A549 (cell line): ENCODE results near the gene GATC. TPM values are rescaled to one million over a fixed set of nuclear protein-coding genes. Genes with fewer than 3 reads are reported as not detected.
A peak's percentile ranks its signal among the peaks of the same experiment; 100 is the strongest.

Source experiments
- ATAC-seq, 2 experiments: fragments of 200-7000 bp in 1 of 2; fragments of >200 bp in 1 of 2; cut with Nextera tagmentation in 1 of 2; cut with Tn5 transposase in 1 of 2; 3 replicates each; pipeline versions ENCODE4 v1.8.0 to v1.9.1; 2018 to 2020; ENCODE audit warnings: mild to moderate bottlenecking in 1 of 2, moderate library complexity in 1 of 2
- CTCF ChIA-PET: fragments of 300-600 bp; sonication (Branson Sonifier 250); formaldehyde crosslinking; extraction: SDS; loops from one replicate; lab custom pipeline; 2021; ENCODE audit warnings: antibody characterized with exemption, inconsistent platforms; lab: Yijun Ruan, JAX
- POLR2A ChIA-PET: fragments of 350-600 bp; formaldehyde crosslinking; extraction: SDS; loops from one replicate; lab custom pipeline; 2021; ENCODE audit warnings: antibody characterized with exemption, inconsistent platforms; lab: Yijun Ruan, JAX
- DNase-seq, 2 experiments: peaks; one replicate each; pipeline versions ENCODE4 v3.0.0 to v3.0.0-alpha.2; 2011 to 2016; ENCODE audit warnings: low read depth in 1 of 2, low spot score in 1 of 2
- FAIRE-seq: peaks from 2 replicates; lab custom pipeline; 2011; peaks lifted over from hg19 to GRCh38; lab: Jason Lieb, UNC
- H3K27ac ChIP-seq, 2 experiments: fragments of >200 bp; sonication (Bioruptor Twin); formaldehyde crosslinking; 3 replicates each; pipeline ENCODE4 v1.5.1; 2016 to 2017
- H3K4me1 ChIP-seq: fragments of >200 bp; sonication (Bioruptor Twin); formaldehyde crosslinking; 3 replicates; pipeline ENCODE4 v1.6.1; 2016
- H3K4me2 ChIP-seq: fragments of >200 bp; sonication (Bioruptor Twin); formaldehyde crosslinking; 3 replicates; pipeline ENCODE4 v1.6.1; 2016
- H3K4me3 ChIP-seq: fragments of >200 bp; sonication (Bioruptor Twin); formaldehyde crosslinking; 3 replicates; pipeline ENCODE4 v1.5.1; 2016
- H3K9me3 ChIP-seq: fragments of >200 bp; sonication (Bioruptor Twin); formaldehyde crosslinking; 3 replicates; pipeline ENCODE4 v1.6.1; 2016
- BCL3 ChIP-seq: fragments of >200 bp; sonication (Bioruptor Twin); formaldehyde crosslinking; IDR thresholded peaks from 3 replicates; pipeline ENCODE4 v1.6.1; 2016
- CBX2 ChIP-seq: fragments of 200-600 bp; sonication (generic); IDR thresholded peaks from 2 replicates; pipeline ENCODE4 v1.6.1; 2016; ENCODE audit warnings: low read depth, mild to moderate bottlenecking, borderline replicate concordance
- CEBPB ChIP-seq, 2 experiments: fragments of >200 bp in 1 of 2; sonication (Bioruptor Twin) in 1 of 2; formaldehyde crosslinking in 1 of 2; IDR thresholded peaks; 2 replicates each; pipeline ENCODE4 v1.6.1; 2012 to 2016
- CHD2 ChIP-seq: fragments of 150-350 bp; IDR thresholded peaks from 2 replicates; pipeline ENCODE4 v1.6.1; 2014; ENCODE audit warnings: low read length; ENCODE audit not compliant: partially characterized antibody
- CHD4 ChIP-seq: fragments of 200-600 bp; sonication (generic); IDR thresholded peaks from 2 replicates; pipeline ENCODE4 v1.6.1; 2016; ENCODE audit warnings: antibody characterized with exemption, mild to moderate bottlenecking, borderline replicate concordance
- ESRRA ChIP-seq: fragments of 150-350 bp; IDR thresholded peaks from 2 replicates; pipeline ENCODE4 v1.6.1; 2014; ENCODE audit warnings: mild to moderate bottlenecking, low read length, borderline replicate concordance
- GATA3 ChIP-seq: IDR thresholded peaks from 2 replicates; pipeline ENCODE4 v1.6.1; 2012; ENCODE audit warnings: borderline replicate concordance
- HDAC2 ChIP-seq: fragments of 200-600 bp; sonication (generic); IDR thresholded peaks from 2 replicates; pipeline ENCODE4 v1.6.1; 2016
- HOXB13 ChIP-seq: fragments of 250-450 bp; sonication (Bioruptor Pico); IDR thresholded peaks from 2 replicates; pipeline ENCODE4 v1.5.0; 2020; ENCODE audit warnings: low read depth, mild to moderate bottlenecking, moderate library complexity
- HOXB5 ChIP-seq: fragments of 250-450 bp; sonication (Bioruptor Pico); IDR thresholded peaks from 2 replicates; pipeline ENCODE4 v1.5.0; 2020; ENCODE audit warnings: mild to moderate bottlenecking, moderate library complexity
- JUN ChIP-seq, 2 experiments: fragments of >200 bp; sonication (Bioruptor Twin); formaldehyde crosslinking; IDR thresholded peaks; 2 replicates in 1 of 2; 3 replicates in 1 of 2; pipeline ENCODE4 v1.6.1; 2016 to 2017
- KDM5A ChIP-seq: fragments of 200-600 bp; sonication (generic); IDR thresholded peaks from 2 replicates; pipeline ENCODE4 v1.6.1; 2016; ENCODE audit warnings: antibody characterized with exemption, mild to moderate bottlenecking
- MAX ChIP-seq: IDR thresholded peaks from 2 replicates; pipeline ENCODE4 v1.6.1; 2012
- PHF8 ChIP-seq: fragments of 200-600 bp; sonication (generic); IDR thresholded peaks from 2 replicates; pipeline ENCODE4 v1.6.1; 2016; ENCODE audit warnings: low read depth, mild to moderate bottlenecking, antibody characterized with exemption, moderate library complexity, borderline replicate concordance
- POLR2AphosphoS2 ChIP-seq: conservative IDR thresholded peaks from 2 replicates; pipeline ENCODE4 v1.6.1; 2012; ENCODE audit warnings: low read length, improper control_type of control experiment, inconsistent platforms
- RCOR1 ChIP-seq: fragments of 150-350 bp; IDR thresholded peaks from 2 replicates; pipeline ENCODE4 v1.6.1; 2014; ENCODE audit warnings: antibody characterized with exemption, low read length, low read depth
- REST ChIP-seq: fragments of 200-600 bp; sonication (generic); IDR thresholded peaks from 2 replicates; pipeline ENCODE4 v1.6.1; 2016; ENCODE audit warnings: antibody characterized with exemption, mild to moderate bottlenecking, moderate library complexity
- SREBF2 ChIP-seq: fragments of 450-650 bp; IDR thresholded peaks from 2 replicates; pipeline ENCODE4 v1.6.1; 2014; ENCODE audit warnings: mild to moderate bottlenecking, moderate library complexity
- USF2 ChIP-seq: fragments of 450-650 bp; IDR thresholded peaks from 2 replicates; pipeline ENCODE4 v1.6.1; 2014; ENCODE audit warnings: antibody characterized with exemption
- ZNF302 ChIP-seq: fragments of 250-450 bp; sonication (Bioruptor Pico); IDR thresholded peaks from 2 replicates; pipeline ENCODE4 v1.9.0; 2021; ENCODE audit warnings: inconsistent platforms, mild to moderate bottlenecking, moderate library complexity
- WGBS: methylation state at CpG from one replicate; pipeline ENCODE4 v1.1.6; 2017; ENCODE audit errors: missing lambda C conversion rate; 5-methylcytosine and 5-hydroxymethylcytosine counted together
- polyA plus RNA-seq, 4 experiments: library from polyadenylated mRNA; depleted of rRNA in 3 of 4; stranded (reverse); fragments of >200 nt; fragmentation: RNase III in 1 of 4; extraction: RNeasy Plus Mini Kit Qiagen cat#74134 plus additional on column Dnase treatment in 1 of 4; gene quantifications; 2 replicates in 3 of 4; 3 replicates in 1 of 4; pipeline ENCODE4 v1.2.3, GENCODE V29; 2011 to 2017

Gene GATC
- polyA plus RNA-seq, 2 of the 4 experiments (the other 2 are of a cell fraction): 22.5 to 40.6 TPM

- 97% methylated on average over 1 of the region's 1 CpG for WGBS
- peaks cover 15% of the 10 kb centered on the region for H3K4me1 ChIP-seq
- CTCF ChIA-PET: interaction anchor here (0.8 to 2.0 kb wide), 7 partner anchors 11 to 137 kb away, joined by 3 to 8 read pairs (median 4); partner anchors contain the start of gene DYNLL1
Measured at GRCh38 chr12:120475643-120476042, 29.4 kb downstream of the GATC start.

GRCh38 chr12:120479458-120479857, 33.2 kb downstream of the GATC start:
- TF ChIP-seq GATA3: no peak
- no peak for TF ChIP-seq KDM5A
- no peak for TF ChIP-seq SREBF2
- no peak for TF ChIP-seq HOXB13
- no peak for TF ChIP-seq RCOR1
- no peak for TF ChIP-seq CEBPB (IDR thresholded peaks at IDR 0.05)
- no peak for TF ChIP-seq ESRRA
- TF ChIP-seq POLR2AphosphoS2: no peak
- TF ChIP-seq REST: no peak
- TF ChIP-seq JUN (IDR thresholded peaks at IDR 0.05): no peak
- no peak for TF ChIP-seq USF2
- no peak for TF ChIP-seq ZNF302 (CRISPR knock-in tag)
- TF ChIP-seq HOXB5: no peak
- TF ChIP-seq CHD2: no peak
- no peak for TF ChIP-seq CBX2
- no peak for TF ChIP-seq PHF8
- TF ChIP-seq BCL3: no peak
- no peak for TF ChIP-seq CHD4
- no peak for TF ChIP-seq MAX
- TF ChIP-seq, all 56 proteins: peak for 0
- FAIRE-seq (no peak), ATAC-seq (peak in 1 of 2 experiments; percentile 34; a peak in 3 of 6 replicates)

More at GRCh38 chr12:120475643-120476042, 29.4 kb downstream of the GATC start:
- Histone ChIP-seq H3K27ac (no peak overlapping the region), H3K4me2 (no peak overlapping the region), H3K4me3 (no peak overlapping the region), H3K9me3 (no peaks in the 10 kb centered on the region)
- no peak for TF ChIP-seq ZNF302 (CRISPR knock-in tag)
- no peak for TF ChIP-seq HDAC2
- POLR2A ChIA-PET: no interaction called here
- no peak for FAIRE-seq
- DNase-seq: no peak
- ATAC-seq: no peak

More at GRCh38 chr12:120479458-120479857, 33.2 kb downstream of the GATC start:
- no peak overlapping the region for H3K4me2 ChIP-seq
- no peak for DNase-seq
- H3K4me3 ChIP-seq: no peak overlapping the region
- WGBS: 84% methylated on average over 1 of the region's 1 CpG
- ChIA-PET CTCF (interaction anchor here (1.6 kb wide), 1 partner anchor 9 kb away, joined by 6 read pairs; the partner anchor contains the start of gene SRSF9), POLR2A (interaction anchor here (0.6 kb wide), 1 partner anchor 13 kb away, joined by 3 read pairs; no protein-coding TSS in a partner anchor)
- peaks cover 13% of the 10 kb centered on the region for H3K4me1 ChIP-seq
- H3K27ac ChIP-seq: no peak overlapping the region
- H3K9me3 ChIP-seq: no peaks in the 10 kb centered on the region
